GM23248 (cell line): ENCODE measurements around the gene MUC3A.
"Not testable (repeated sequence)": the region's sequence is repeated elsewhere in the genome, so short reads cannot be mapped to it uniquely, and the experiment has no call there.

Experiments used
- EZH2 ChIP-seq: fragments of 200-600 bp; sonication (generic); IDR thresholded peaks from 2 replicates; pipeline ENCODE4 v1.6.1; 2018; ENCODE audit warnings: antibody characterized with exemption, mild to moderate bottlenecking; ENCODE audit not compliant: insufficient read depth, poor library complexity, severe bottlenecking
- EZH2phosphoT487 ChIP-seq: fragments of 200-600 bp; sonication (generic); IDR thresholded peaks from 2 replicates; pipeline ENCODE4 v1.6.1; 2018; ENCODE audit warnings: antibody characterized with exemption, moderate library complexity, mild to moderate bottlenecking, low read depth; ENCODE audit not compliant: insufficient read depth

GRCh38 chr7:100999334-100999733 is 50.0 kb downstream of the MUC3A start:
- not testable (repeated sequence) for TF ChIP-seq EZH2, EZH2phosphoT487
